HCT116 (cell line): Measurements from ENCODE around the gene CREB3L1. TPM values are rescaled to one million over a fixed set of nuclear protein-coding genes. Genes with fewer than 3 reads are reported as not detected.

Source experiments
- ATAC-seq: fragments of 200-7000 bp; cut with Tn5 transposase; 2 replicates; pipeline ENCODE4 v1.9.1; 2020; ENCODE audit warnings: mild to moderate bottlenecking, moderate library complexity
- BruUV-seq: library from RNA; stranded (reverse); fragments of 400-500 nt; replicated peaks from 2 replicates; lab custom pipeline; 2021; lab: Mats Ljungman, UMichigan
- CTCF ChIA-PET: fragments of 300-600 bp; sonication (Branson Sonifier 250); formaldehyde crosslinking; loops from one replicate; lab custom pipeline; 2021; ENCODE audit warnings: antibody characterized with exemption; lab: Charles Lee
- POLR2A ChIA-PET: fragments of 300-600, 350-600 bp; sonication (Branson Sonifier 250); formaldehyde crosslinking; loops from one replicate; lab custom pipeline; 2021; ENCODE audit warnings: antibody characterized with exemption; lab: Charles Lee
- RAD21 ChIA-PET, 2 experiments: fragments of 300-600 bp; sonication (Branson Sonifier 250); formaldehyde crosslinking; loops; one replicate each; lab custom pipeline; 2023; ENCODE audit warnings: low total read pairs in 2 of 2; ENCODE audit not compliant: uncharacterized antibody in 2 of 2, unreplicated experiment in 2 of 2, low non-redundant PET in 1 of 2; lab: Charles Lee
- DNase-seq: peaks from one replicate; pipeline ENCODE4 v3.0.0-alpha.2; 2010; ENCODE audit warnings: low read depth, low spot score
- H2AFZ ChIP-seq: fragments of 200-600 bp; shearing (Covaris generic), sonication (generic); 2 replicates; pipeline ENCODE4 v1.6.1; 2017; ENCODE audit warnings: low read depth, mixed run types, mixed read lengths, antibody characterized with exemption, low read length; ENCODE audit not compliant: poor library complexity, severe bottlenecking
- H3K27ac ChIP-seq: 2 replicates; pipeline ENCODE4 v1.5.1; 2012; ENCODE audit warnings: low read depth, low read length
- H3K27me3 ChIP-seq: fragments of 200-600 bp; sonication (generic); 2 replicates; pipeline ENCODE4 v1.6.1; 2016; ENCODE audit warnings: mixed run types, low read length, mixed read lengths; ENCODE audit not compliant: insufficient read depth
- H3K36me3 ChIP-seq, 2 experiments: fragments of 200-500 bp in 1 of 2; fragments of 200-600 bp in 1 of 2; sonication (Bioruptor generic) in 1 of 2; sonication (generic) in 1 of 2; 2 replicates each; pipeline versions ENCODE4 v1.5.1 to v1.6.1; 2014 to 2016; ENCODE audit warnings: low read length in 2 of 2, inconsistent platforms in 1 of 2, mixed read lengths in 1 of 2, mixed run types in 1 of 2; ENCODE audit not compliant: insufficient read depth in 2 of 2, control insufficient read depth in 1 of 2
- H3K4me1 ChIP-seq, 2 experiments: fragments of 200-600 bp in 1 of 2; sonication (generic) in 1 of 2; 2 replicates each; pipeline versions ENCODE4 v1.5.1 to v1.6.1; 2012 to 2017; ENCODE audit warnings: low read length in 2 of 2, inconsistent platforms in 1 of 2, mild to moderate bottlenecking in 1 of 2, mixed read lengths in 1 of 2, mixed run types in 1 of 2, moderate library complexity in 1 of 2; ENCODE audit not compliant: insufficient read depth in 2 of 2, control insufficient read depth in 1 of 2
- H3K4me2 ChIP-seq: fragments of 200-600 bp; sonication (generic); 2 replicates; pipeline ENCODE4 v1.6.1; 2017; ENCODE audit warnings: mixed run types, low read length, mixed read lengths
- H3K4me3 ChIP-seq, 2 experiments: fragments of 200-600 bp in 1 of 2; sonication (generic) in 1 of 2; replicated peaks in 1 of 2; 2 replicates each; pipeline ENCODE4 v1.5.1; 2011 to 2016; ENCODE audit warnings: low read length in 2 of 2, control low read depth in 1 of 2, low read depth in 1 of 2, mild to moderate bottlenecking in 1 of 2, mixed read lengths in 1 of 2, mixed run types in 1 of 2
- H3K79me2 ChIP-seq: fragments of 200-600 bp; sonication (generic); 2 replicates; pipeline ENCODE4 v1.6.1; 2017; ENCODE audit warnings: mild to moderate bottlenecking, mixed run types, low read length, moderate library complexity, mixed read lengths; ENCODE audit not compliant: insufficient read depth
- H3K9ac ChIP-seq: fragments of 200-600 bp; sonication (generic); 2 replicates; pipeline ENCODE4 v1.6.1; 2016; ENCODE audit warnings: low read length, mixed read lengths
- H3K9me2 ChIP-seq: fragments of 200-600 bp; sonication (generic), shearing (Covaris generic); 2 replicates; pipeline ENCODE4 v1.6.1; 2017; ENCODE audit warnings: mixed run types, mild to moderate bottlenecking, moderate library complexity; ENCODE audit not compliant: insufficient read depth
- H3K9me3 ChIP-seq, 2 experiments: fragments of 200-500 bp in 1 of 2; fragments of 200-600 bp in 1 of 2; sonication (Bioruptor generic) in 1 of 2; sonication (generic) in 1 of 2; 2 replicates each; pipeline ENCODE4 v1.6.1; 2014 to 2017; ENCODE audit warnings: low read length in 2 of 2, mixed read lengths in 2 of 2, inconsistent platforms in 1 of 2, low read depth in 1 of 2, mild to moderate bottlenecking in 1 of 2, mixed run types in 1 of 2, moderate library complexity in 1 of 2; ENCODE audit not compliant: control insufficient read depth in 1 of 2, insufficient read depth in 1 of 2
- H4K20me1 ChIP-seq: fragments of 200-600 bp; sonication (generic), shearing (Covaris generic); 2 replicates; pipeline ENCODE4 v1.6.1; 2017; ENCODE audit warnings: mixed run types, mild to moderate bottlenecking, moderate library complexity; ENCODE audit not compliant: insufficient read depth
- ATF3 ChIP-seq: IDR thresholded peaks from 2 replicates; pipeline ENCODE4 v1.6.1; 2012
- CEBPB ChIP-seq: IDR thresholded peaks from 2 replicates; pipeline ENCODE4 v1.6.1; 2012; ENCODE audit warnings: low read depth
- CTCF ChIP-seq, 3 experiments: fragments of 200-600 bp in 1 of 3; sonication (generic) in 1 of 3; IDR thresholded peaks in 2 of 3; conservative IDR thresholded peaks in 1 of 3; 2 replicates each; pipeline ENCODE4 v1.5.1; 2012 to 2017; ENCODE audit warnings: low read depth in 2 of 3, low read length in 2 of 3, antibody characterized with exemption in 1 of 3, borderline replicate concordance in 1 of 3, control low read depth in 1 of 3, mild to moderate bottlenecking in 1 of 3, mixed read lengths in 1 of 3, mixed run types in 1 of 3, moderate library complexity in 1 of 3; ENCODE audit not compliant: insufficient read depth in 1 of 3
- ELF1 ChIP-seq: IDR thresholded peaks from 2 replicates; pipeline ENCODE4 v1.6.1; 2012; ENCODE audit warnings: low read depth, borderline replicate concordance
- EZH2 ChIP-seq: fragments of 200-600 bp; sonication (generic); IDR thresholded peaks from 2 replicates; pipeline ENCODE4 v1.6.1; 2017; ENCODE audit warnings: antibody characterized with exemption, mixed run types
- FOSL1 ChIP-seq: IDR thresholded peaks from 2 replicates; pipeline ENCODE4 v1.6.1; 2012; ENCODE audit warnings: low read depth
- JUND ChIP-seq: IDR thresholded peaks from 2 replicates; pipeline ENCODE4 v1.6.1; 2012
- POLR2A ChIP-seq: IDR thresholded peaks from 2 replicates; pipeline ENCODE4 v1.7.0; 2011; ENCODE audit warnings: borderline replicate concordance; ENCODE audit not compliant: insufficient read depth, insufficient read length; ENCODE audit errors: extremely low read depth
- RAD21 ChIP-seq: IDR thresholded peaks from 2 replicates; pipeline ENCODE4 v1.6.1; 2012; ENCODE audit warnings: low read depth, mild to moderate bottlenecking
- YY1 ChIP-seq: IDR thresholded peaks from 2 replicates; pipeline ENCODE4 v1.6.1; 2011; ENCODE audit warnings: low read length, low read depth, moderate library complexity, mild to moderate bottlenecking; ENCODE audit not compliant: insufficient replicate concordance; ENCODE audit errors: extremely low read depth
- ZNF274 ChIP-seq: fragments of 200-500 bp; sonication (Bioruptor generic); IDR thresholded peaks from 2 replicates; pipeline ENCODE4 v1.6.1; 2014; ENCODE audit warnings: mild to moderate bottlenecking, low read depth, low read length, inconsistent platforms
- intact Hi-C: fragments of 100-400 bp; cut with micrococcal nuclease; formaldehyde crosslinking; loops from 2 replicates; pipeline ENCODE4 v1.10.0; 2022
- total RNA-seq: library from RNA; stranded (reverse); gene quantifications from one replicate; pipeline ENCODE4 v1.2.1, GENCODE V29; 2021; ENCODE audit not compliant: unreplicated experiment

Gene CREB3L1
- total RNA-seq, 1 experiment from 2014 or later, result 0.37 TPM

GRCh38 chr11:46369458-46370152 is 92.1 kb downstream of the CREB3L1 start:
- Histone ChIP-seq H3K36me3 (peaks cover 5 to 12% of the 10 kb centered on the region in 2 experiments; a peak in 3 of 4 replicates), H3K4me3 (no peak overlapping the region), H3K27ac (peak overlapping the region; percentile 37; the same call in 1 of the 2 replicates), H2AFZ (no peak overlapping the region), H3K79me2 (peaks cover 4% of the 10 kb centered on the region; the same call in 1 of the 2 replicates), H3K4me1 (peaks cover 0 to 22% of the 10 kb centered on the region in 2 experiments; a peak in 2 of 4 replicates), H3K9me2 (no peaks in the 10 kb centered on the region), H3K4me2 (peak overlapping the region; percentile 15), H3K27me3 (no peaks in the 10 kb centered on the region), H3K9me3 (no peaks in the 10 kb centered on the region), H3K9ac (peak overlapping the region; percentile 45), H4K20me1 (no peaks in the 10 kb centered on the region)
- POLR2A ChIA-PET, result no interaction called here
- TF ChIP-seq RAD21 (peak; percentile 61), ZNF274 (no peak), CTCF (IDR thresholded peaks at IDR 0.05 in 2 of 3, conservative IDR thresholded peaks at IDR 0.05 in 1 of 3; ENCODE audit: borderline replicate concordance in 1 of 3, insufficient read depth in 1 of 3, low read depth in 2 of 3, low read length in 2 of 3) (peak; percentile 64 to 97 (median 91))
- no TSS peak for BruUV-seq
- RAD21 ChIA-PET, result no interaction called here
- ATAC-seq (peak; percentile 90), DNase-seq (peak; percentile 48)
- CTCF ChIA-PET, result interaction anchor here (1.6 kb wide), 1 partner anchor 17 kb away, joined by 6 read pairs; no protein-coding TSS in a partner anchor
- intact Hi-C loops, result loop anchor here (5.0 kb wide), 1 partner anchor 122 kb away; no protein-coding TSS in a partner anchor

- Histone ChIP-seq H3K4me1 (peaks cover 0 to 22% of the 10 kb centered on the region in 2 experiments; a peak in 2 of 4 replicates), H4K20me1 (no peaks in the 10 kb centered on the region), H2AFZ (no peak overlapping the region), H3K4me3 (no peak overlapping the region), H3K79me2 (no peaks in the 10 kb centered on the region; the same call in 1 of the 2 replicates), H3K4me2 (no peak overlapping the region), H3K9me2 (no peaks in the 10 kb centered on the region), H3K27me3 (no peaks in the 10 kb centered on the region), H3K36me3 (peaks cover 5 to 12% of the 10 kb centered on the region in 2 experiments; a peak in 3 of 4 replicates), H3K9me3 (no peaks in the 10 kb centered on the region), H3K9ac (no peak overlapping the region), H3K27ac (peak overlapping the region; percentile 37; the same call in 1 of the 2 replicates)
- CTCF ChIA-PET, result no interaction called here
- intact Hi-C loops, result no loop called here
- no peak for TF ChIP-seq POLR2A
- no peak for TF ChIP-seq EZH2
- no peak for TF ChIP-seq CTCF (IDR thresholded peaks at IDR 0.05 in 2 of 3, conservative IDR thresholded peaks at IDR 0.05 in 1 of 3; ENCODE audit: borderline replicate concordance in 1 of 3, insufficient read depth in 1 of 3, low read depth in 2 of 3, low read length in 2 of 3)
- no peak for TF ChIP-seq YY1
- TF ChIP-seq CEBPB, result no peak
- no peak for TF ChIP-seq ZNF274
- no peak for TF ChIP-seq FOSL1
- TF ChIP-seq JUND, result no peak
- no peak for TF ChIP-seq ATF3
- TF ChIP-seq RAD21, result no peak
- TF ChIP-seq ELF1, result no peak
- RAD21 ChIA-PET, result no interaction called here
- no peak for ATAC-seq
- no peak for DNase-seq
- POLR2A ChIA-PET, result no interaction called here
- no TSS peak for BruUV-seq
Measured at GRCh38 chr11:46370253-46370652, 92.8 kb downstream of the CREB3L1 start.
